ENCODE results near the gene DENND5A. TPM values are rescaled to one million over a fixed set of nuclear protein-coding genes. Genes with fewer than 3 reads are reported as not detected.

Gene DENND5A
- total RNA-seq = 10 to 100 TPM; 66.4 to 94.0 TPM

DNA sequence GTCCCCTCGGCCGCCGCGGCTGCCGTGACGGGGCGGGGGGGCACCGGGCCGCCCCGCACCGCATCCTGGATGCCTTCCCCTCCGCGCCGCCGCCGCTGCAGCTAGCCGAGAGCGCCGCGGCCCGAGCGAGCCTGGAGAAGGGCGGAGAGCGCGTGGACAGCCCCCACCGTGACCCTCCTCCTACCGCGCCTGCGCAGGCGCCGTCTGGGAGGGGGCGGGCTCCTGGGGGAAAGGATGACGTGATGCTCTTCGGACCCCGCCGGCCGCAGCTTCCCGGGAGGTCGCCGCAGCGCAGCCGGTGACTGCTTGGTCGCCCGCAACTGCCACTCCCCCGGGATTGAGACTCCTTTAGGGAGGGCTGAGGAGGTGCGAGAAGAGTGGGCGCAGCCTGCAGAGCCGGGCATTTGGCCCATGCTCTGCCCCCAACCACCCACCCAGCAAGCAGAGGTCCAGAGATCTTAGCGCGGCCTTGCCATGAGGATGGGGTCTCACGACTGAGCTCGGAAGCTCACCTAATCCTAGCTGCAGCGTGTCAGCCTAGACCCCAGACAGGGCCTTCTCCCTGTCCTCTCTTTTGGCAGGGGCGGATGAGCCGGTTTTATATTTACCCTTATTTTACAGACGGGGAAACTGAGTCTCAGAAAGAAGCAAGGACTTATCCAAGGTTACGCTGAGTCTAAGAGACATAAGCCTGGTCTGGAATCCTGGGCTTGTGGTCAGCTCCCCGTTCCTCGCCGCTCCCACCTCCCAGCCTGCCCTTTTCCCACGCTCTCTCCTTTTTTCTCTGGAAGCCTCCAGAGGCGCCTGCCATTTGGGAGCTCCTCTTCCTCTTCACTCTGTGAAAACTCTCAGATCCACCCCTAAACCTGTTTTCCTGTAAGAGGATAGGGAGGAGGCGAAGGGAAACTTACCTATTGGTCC is at the start of gene DENND5A:
DENND5A (minus strand) TSS at position 140 of the 921 bp plus-strand sequence. CDS start 281 bp downstream, outside the sequence.
- peak within 1 kb of the TSS; percentile 91 to 98 for H3K27ac Mint-ChIP-seq
- H3K9me3 Mint-ChIP-seq = no peaks in the 10 kb centered on the region
- H3K36me3 Mint-ChIP-seq = peaks cover 0 to 6% of the 10 kb centered on the region in 2 donors
- DNase-seq (ENCODE audit: low spot score in 2 of 2) (peak; percentile 37 to 74), ATAC-seq (peak; percentile 52 to 59)

GRCh38 chr11:9314291-9315077 is 49.3 kb upstream of the DENND5A start, which contains the start of gene TMEM41B:
Gene TMEM41B, minus strand, starts transcription at chr11:9314593. Its CDS starts 152 bp downstream, at chr11:9314441.
- DNase-seq (ENCODE audit: low spot score in 2 of 2) (peak; percentile 100), ATAC-seq (peak; percentile 93 to 98)
- Mint-ChIP-seq H3K36me3 (peaks cover 10 to 23% of the 10 kb centered on the region in 2 donors), H3K9me3 (no peaks in the 10 kb centered on the region), H3K27ac (peak within 1 kb of the TSS; percentile 99 to 100)

GRCh38 chr11:9313648-9314290 is 48.6 kb upstream of the DENND5A start:
- peak; percentile 0 to 5 for ATAC-seq
- peak in 1 of 2 donors; percentile 27 for DNase-seq (ENCODE audit: low spot score in 2 of 2)
- Mint-ChIP-seq H3K27ac (peak overlapping the region; percentile 99 to 100), H3K9me3 (no peaks in the 10 kb centered on the region), H3K36me3 (peaks cover 10 to 23% of the 10 kb centered on the region in 2 donors)

DNA sequence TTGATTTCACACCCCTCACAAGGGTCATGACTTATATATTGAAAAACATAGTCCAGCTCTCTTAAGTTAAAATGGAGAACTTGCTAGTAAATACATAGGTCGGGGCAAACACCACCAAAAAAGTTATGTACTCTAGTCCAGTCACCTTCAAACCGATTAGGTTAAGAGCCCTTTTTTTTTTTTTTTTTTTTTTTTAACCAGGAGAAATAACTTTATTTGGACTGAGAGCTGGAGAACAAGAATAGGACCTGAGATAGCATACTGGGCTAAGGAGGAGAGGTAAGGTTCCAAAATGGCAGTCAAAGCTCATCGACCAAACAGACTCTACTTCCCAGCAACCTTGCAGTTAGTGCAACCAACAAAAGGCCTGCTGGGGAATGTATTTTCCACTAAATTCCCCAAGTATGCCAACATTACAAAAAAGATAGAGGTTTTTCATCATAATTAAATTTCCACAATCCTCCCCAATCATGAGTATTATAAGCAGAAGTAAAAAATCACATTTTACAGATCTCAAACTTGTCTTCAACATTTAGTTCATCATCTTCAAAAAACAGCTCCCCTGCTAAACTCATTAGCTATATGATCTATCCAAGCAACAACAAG is 45.4 kb upstream of the DENND5A start:
- peak overlapping the region in 1 of 2 donors; percentile 39 for H3K27ac Mint-ChIP-seq

GRCh38 chr11:9304178-9304577 is 39.0 kb upstream of the DENND5A start:
- ATAC-seq = no peak

More for the DNA sequence above, 45.4 kb upstream of the DENND5A start:
- Mint-ChIP-seq H3K36me3 (peaks cover 15 to 30% of the 10 kb centered on the region in 2 donors), H3K9me3 (peaks cover 4 to 10% of the 10 kb centered on the region in 2 donors)
- ATAC-seq = no peak
- no peak for DNase-seq (ENCODE audit: low spot score in 2 of 2)

DNA sequence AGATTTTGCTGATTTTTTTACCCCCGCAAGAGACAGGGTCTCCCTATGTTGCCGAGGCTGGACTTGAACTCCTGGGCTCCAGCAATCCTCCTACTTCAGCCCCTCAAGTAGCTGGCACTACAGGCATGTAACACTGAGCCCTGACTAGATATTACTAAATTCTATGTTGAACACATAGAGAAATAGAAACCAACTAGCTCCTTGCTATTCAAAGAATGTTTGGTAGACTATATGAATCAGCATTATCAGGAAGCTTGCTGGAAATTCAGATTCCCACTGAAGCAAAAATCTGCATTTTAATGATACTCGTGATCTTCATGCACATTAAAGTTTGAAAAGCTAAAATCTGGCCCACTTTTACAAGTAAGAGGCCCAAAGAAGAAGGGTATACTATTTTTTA is 37.3 kb upstream of the DENND5A start:
- H3K36me3 Mint-ChIP-seq = no peaks in the 10 kb centered on the region
- DNase-seq (ENCODE audit: low spot score in 2 of 2) = no peak
- H3K27ac Mint-ChIP-seq = no peak overlapping the region
- no peak for ATAC-seq
- H3K9me3 Mint-ChIP-seq = peaks cover 0 to 5% of the 10 kb centered on the region in 2 donors

More at GRCh38 chr11:9304178-9304577, 39.0 kb upstream of the DENND5A start:
- Mint-ChIP-seq H3K27ac (no peak overlapping the region), H3K9me3 (peaks cover 4 to 10% of the 10 kb centered on the region in 2 donors), H3K36me3 (peaks cover 5 to 7% of the 10 kb centered on the region in 2 donors)
- DNase-seq (ENCODE audit: low spot score in 2 of 2) = no peak

DNA sequence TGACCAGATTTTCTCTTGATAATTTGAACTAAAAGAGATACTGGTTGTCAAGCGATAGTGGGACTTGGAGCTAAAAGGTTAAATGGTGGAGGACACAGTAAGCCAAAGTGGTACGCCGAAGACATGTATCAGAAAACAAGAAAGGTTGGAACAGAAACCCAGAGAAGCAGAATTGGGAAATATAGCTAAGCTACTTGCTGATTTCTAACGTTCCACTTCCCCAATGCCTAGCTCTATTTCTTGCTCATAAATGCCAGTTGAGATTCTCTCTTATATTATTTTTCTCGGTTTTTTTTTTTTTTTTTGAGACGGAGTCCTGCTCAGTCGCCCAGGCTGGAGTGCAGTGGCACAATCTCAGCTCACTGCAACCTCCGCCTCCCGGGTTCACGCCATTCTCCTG is 36.6 kb upstream of the DENND5A start:
- no peak for DNase-seq (ENCODE audit: low spot score in 2 of 2)
- Mint-ChIP-seq H3K9me3 (peaks cover 0 to 2% of the 10 kb centered on the region in 2 donors), H3K36me3 (no peaks in the 10 kb centered on the region), H3K27ac (no peak overlapping the region)
- ATAC-seq = no peak

DNA sequence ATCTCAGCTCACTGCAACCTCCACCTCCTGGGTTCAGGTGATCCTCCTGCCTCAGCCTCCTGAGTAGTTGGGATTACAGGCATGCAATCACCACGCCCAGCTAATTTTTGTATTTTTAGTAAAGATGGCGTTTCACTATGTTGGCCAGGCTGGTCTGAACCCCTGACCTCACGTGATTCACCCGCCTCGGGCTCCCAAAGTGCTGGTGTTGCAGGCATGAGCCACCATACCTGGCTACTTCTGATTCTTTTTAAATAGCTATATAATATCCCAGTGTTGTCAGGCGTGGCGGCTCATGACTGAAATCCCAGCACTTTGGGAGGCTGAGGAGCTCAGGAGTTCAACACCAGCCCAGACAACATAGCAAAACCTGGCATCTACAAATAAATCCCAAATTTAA is 28.5 kb upstream of the DENND5A start:
- Mint-ChIP-seq H3K9me3 (no peaks in the 10 kb centered on the region), H3K36me3 (no peaks in the 10 kb centered on the region), H3K27ac (no peak overlapping the region)
- ATAC-seq (no peak), DNase-seq (ENCODE audit: low spot score in 2 of 2) (no peak)

DNA sequence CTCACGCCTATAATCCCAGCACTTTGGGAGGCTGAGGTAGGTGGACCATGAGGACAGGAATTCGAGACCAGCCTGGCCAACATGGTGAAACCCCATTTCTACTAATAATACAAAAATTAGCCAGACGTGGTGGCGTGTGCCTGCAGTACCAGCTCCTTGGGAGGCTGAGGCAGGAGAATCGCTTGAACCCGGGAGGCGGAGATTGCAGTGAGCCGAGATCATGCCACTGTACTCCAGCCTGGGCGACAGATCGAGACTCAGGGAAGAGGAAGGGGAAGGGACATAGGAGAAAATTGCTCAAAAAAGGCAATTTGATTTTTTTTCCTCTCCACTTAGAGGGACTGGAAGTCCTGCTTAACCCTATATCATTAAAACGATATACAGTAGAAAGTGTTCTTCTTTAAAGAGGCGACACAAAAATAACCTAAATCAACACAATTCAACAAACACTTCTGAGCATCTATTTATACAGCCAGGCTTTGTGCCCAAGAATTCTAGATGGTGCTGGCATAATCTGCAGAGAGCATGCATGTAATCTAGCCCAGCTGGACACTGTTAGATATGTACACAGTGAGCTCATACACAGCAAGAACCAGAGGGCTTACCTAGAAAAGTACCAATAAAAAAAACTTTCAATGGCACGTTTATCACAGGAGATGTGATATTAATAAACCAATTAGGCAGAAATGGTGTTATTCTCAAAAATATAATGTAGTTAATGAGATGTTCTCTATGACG is 20.9 kb upstream of the DENND5A start:
- ATAC-seq = no peak
- H3K9me3 Mint-ChIP-seq = no peaks in the 10 kb centered on the region

DNA sequence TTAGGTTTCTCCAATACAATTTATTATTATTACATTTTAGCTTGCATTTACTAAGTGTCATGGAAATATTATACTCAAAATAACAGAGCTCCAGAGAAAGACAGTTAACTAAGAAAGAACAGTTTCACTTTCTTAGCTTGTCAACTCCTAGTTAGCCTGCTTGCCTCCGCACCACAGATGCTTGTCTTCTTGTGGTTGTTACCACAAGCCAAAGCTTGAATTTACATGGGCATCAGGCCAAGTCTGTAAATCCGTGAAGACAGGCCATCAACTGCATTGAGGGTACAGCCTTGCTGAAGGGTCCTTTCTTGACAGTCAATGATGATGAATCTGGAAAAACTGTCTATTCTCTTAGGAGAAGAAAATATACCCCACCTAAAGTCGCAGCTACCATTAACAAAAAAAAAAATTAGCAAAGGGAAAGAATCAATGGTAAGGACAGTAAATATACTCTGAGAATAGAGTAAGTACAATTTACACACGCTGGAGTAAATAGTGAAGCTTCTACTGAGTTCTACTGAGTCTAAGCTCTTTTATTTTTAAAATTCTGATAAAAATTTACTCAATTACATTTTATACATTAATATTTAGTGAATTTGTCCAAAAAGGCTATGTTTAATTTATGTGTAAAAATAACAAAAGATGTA is 15.6 kb upstream of the DENND5A start:
- peak; percentile 96 to 98 for ATAC-seq

More for the DNA sequence above, 20.9 kb upstream of the DENND5A start:
- DNase-seq (ENCODE audit: low spot score in 2 of 2) = no peak
- peaks cover 0 to 5% of the 10 kb centered on the region in 2 donors for H3K36me3 Mint-ChIP-seq
- H3K27ac Mint-ChIP-seq = no peak overlapping the region

GRCh38 chr11:9277176-9277575 is 12.0 kb upstream of the DENND5A start:
- ATAC-seq (no peak), DNase-seq (ENCODE audit: low spot score in 2 of 2) (no peak)
- Mint-ChIP-seq H3K9me3 (no peaks in the 10 kb centered on the region), H3K27ac (no peak overlapping the region), H3K36me3 (no peaks in the 10 kb centered on the region)

More for the DNA sequence above, 15.6 kb upstream of the DENND5A start:
- peak overlapping the region in 1 of 2 donors; percentile 53 for H3K27ac Mint-ChIP-seq
- DNase-seq (ENCODE audit: low spot score in 2 of 2) = peak in 1 of 2 donors; percentile 47
- H3K36me3 Mint-ChIP-seq = peaks cover 0 to 5% of the 10 kb centered on the region in 2 donors
- H3K9me3 Mint-ChIP-seq = no peaks in the 10 kb centered on the region

DNA sequence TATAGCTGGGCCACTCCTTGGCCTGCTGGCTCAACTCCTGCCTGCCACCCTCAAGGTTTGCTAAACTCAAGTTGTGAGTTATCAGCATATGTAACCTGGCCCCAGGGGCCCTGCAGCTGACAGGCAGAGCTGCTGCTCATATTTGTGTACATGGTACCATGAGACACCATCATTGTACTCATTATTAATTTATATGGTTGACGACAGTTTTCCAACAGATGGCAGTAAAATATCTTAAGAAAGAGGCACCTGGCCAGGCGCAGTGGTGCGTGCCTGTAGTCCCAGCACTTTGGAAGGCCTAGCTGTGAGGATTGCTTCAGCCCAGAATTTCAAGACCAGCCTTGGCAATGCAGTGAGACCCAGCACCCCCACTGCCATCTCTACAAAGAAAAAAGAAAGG is 11.4 kb upstream of the DENND5A start:
- no peak for ATAC-seq
- DNase-seq (ENCODE audit: low spot score in 2 of 2) = no peak
- Mint-ChIP-seq H3K9me3 (no peaks in the 10 kb centered on the region), H3K27ac (no peak overlapping the region), H3K36me3 (no peaks in the 10 kb centered on the region)

- no peaks in the 10 kb centered on the region for H3K36me3 Mint-ChIP-seq
- DNase-seq (ENCODE audit: low spot score in 2 of 2) = no peak
- no peaks in the 10 kb centered on the region for H3K9me3 Mint-ChIP-seq
- no peak overlapping the region for H3K27ac Mint-ChIP-seq
- no peak for ATAC-seq
Measured at GRCh38 chr11:9274499-9275258, 9.5 kb upstream of the DENND5A start.
